HEK293 (cell line): ENCODE data around the gene CCND3.

ENCODE experiments used
- MEIS1 ChIP-seq: sonication (generic); formaldehyde crosslinking; IDR thresholded peaks from 2 replicates; pipeline ENCODE4 v1.8.1; 2022; ENCODE audit warnings: missing genetic modification reagents, mild to moderate bottlenecking, borderline replicate concordance
- OSR2 ChIP-seq: fragments of 450-650 bp; formaldehyde crosslinking; IDR thresholded peaks from 2 replicates; pipeline ENCODE4 v1.5.1; 2016; ENCODE audit warnings: missing biosample characterization, missing genetic modification characterization
- SALL2 ChIP-seq: fragments of 450-650 bp; formaldehyde crosslinking; IDR thresholded peaks from 2 replicates; pipeline ENCODE4 v1.5.0; 2017; ENCODE audit warnings: missing biosample characterization, mild to moderate bottlenecking, missing genetic modification characterization, borderline replicate concordance
- TRIM28 ChIP-seq: IDR thresholded peaks from 2 replicates; pipeline ENCODE4 v1.6.1; 2011; ENCODE audit warnings: low read length, control low read depth, borderline replicate concordance
- ZBTB1 ChIP-seq: fragments of 450-650 bp; formaldehyde crosslinking; IDR thresholded peaks from 2 replicates; pipeline ENCODE4 v1.5.1; 2016; ENCODE audit warnings: missing biosample characterization, missing genetic modification characterization
- ZBTB48 ChIP-seq: fragments of 450-650 bp; formaldehyde crosslinking; IDR thresholded peaks from 2 replicates; pipeline ENCODE4 v1.5.1; 2016; ENCODE audit warnings: missing biosample characterization, missing genetic modification characterization
- ZNF121 ChIP-seq: fragments of 450-650 bp; formaldehyde crosslinking; IDR thresholded peaks from 2 replicates; pipeline ENCODE4 v1.5.1; 2016; ENCODE audit warnings: missing biosample characterization, missing genetic modification characterization
- ZNF138 ChIP-seq: fragments of 450-650 bp; formaldehyde crosslinking; IDR thresholded peaks from 2 replicates; pipeline ENCODE4 v1.5.1; 2016; ENCODE audit warnings: missing biosample characterization, missing genetic modification characterization, borderline replicate concordance
- ZNF174 ChIP-seq: fragments of 450-650 bp; formaldehyde crosslinking; IDR thresholded peaks from 2 replicates; pipeline ENCODE4 v1.5.0; 2017; ENCODE audit warnings: missing biosample characterization, mild to moderate bottlenecking, missing genetic modification characterization
- ZNF274 ChIP-seq, 2 experiments: fragments of 200-500 bp in 1 of 2; fragments of 450-650 bp in 1 of 2; sonication (Bioruptor generic) in 1 of 2; formaldehyde crosslinking in 1 of 2; IDR thresholded peaks; 2 replicates each; pipeline versions ENCODE4 v1.5.1 to v1.6.1; 2014 to 2016; ENCODE audit warnings: borderline replicate concordance in 1 of 2, inconsistent platforms in 1 of 2, low read length in 1 of 2, missing biosample characterization in 1 of 2, missing genetic modification characterization in 1 of 2
- ZNF48 ChIP-seq: fragments of 450-650 bp; formaldehyde crosslinking; IDR thresholded peaks from 2 replicates; pipeline ENCODE4 v1.5.1; 2016; ENCODE audit warnings: missing biosample characterization, missing genetic modification characterization
- ZNF530 ChIP-seq: fragments of 450-650 bp; formaldehyde crosslinking; IDR thresholded peaks from 2 replicates; pipeline ENCODE4 v1.5.1; 2016; ENCODE audit warnings: low read depth, missing biosample characterization, missing genetic modification characterization
- ZNF549 ChIP-seq: fragments of 450-650 bp; IDR thresholded peaks from 2 replicates; pipeline ENCODE4 v1.5.1; 2018; ENCODE audit warnings: missing biosample characterization, missing genetic modification characterization, mild to moderate bottlenecking, inconsistent platforms, moderate library complexity
- ZNF561 ChIP-seq: fragments of 450-650 bp; IDR thresholded peaks from 2 replicates; pipeline ENCODE4 v1.5.1; 2018; ENCODE audit warnings: missing biosample characterization, missing genetic modification characterization, borderline replicate concordance
- ZNF571 ChIP-seq: fragments of 450-650 bp; formaldehyde crosslinking; IDR thresholded peaks from 2 replicates; pipeline ENCODE4 v1.5.0; 2017; ENCODE audit warnings: missing biosample characterization, missing genetic modification characterization
- ZNF585B ChIP-seq: fragments of 450-650 bp; formaldehyde crosslinking; IDR thresholded peaks from 2 replicates; pipeline ENCODE4 v1.5.1; 2016; ENCODE audit warnings: missing biosample characterization, missing genetic modification characterization
- ZNF654 ChIP-seq: fragments of 450-650 bp; formaldehyde crosslinking; IDR thresholded peaks from 2 replicates; pipeline ENCODE4 v1.5.1; 2016; ENCODE audit warnings: low read depth, missing biosample characterization, missing genetic modification characterization
- ZNF660 ChIP-seq: fragments of 450-650 bp; IDR thresholded peaks from 2 replicates; pipeline ENCODE4 v1.5.1; 2018; ENCODE audit warnings: missing biosample characterization, mild to moderate bottlenecking, missing genetic modification characterization
- ZNF664 ChIP-seq: fragments of 450-650 bp; formaldehyde crosslinking; IDR thresholded peaks from 2 replicates; pipeline ENCODE4 v1.5.1; 2016; ENCODE audit warnings: missing biosample characterization, missing genetic modification characterization
- ZNF701 ChIP-seq: fragments of 450-650 bp; formaldehyde crosslinking; IDR thresholded peaks from 2 replicates; pipeline ENCODE4 v1.5.1; 2016; ENCODE audit warnings: missing biosample characterization, missing genetic modification characterization
- TF ChIP-seq, protein P1 (sequence below): fragments of 450-650 bp; formaldehyde crosslinking; IDR thresholded peaks from 2 replicates; pipeline ENCODE4 v1.5.1; 2017; ENCODE audit warnings: missing biosample characterization, missing genetic modification characterization
- TF ChIP-seq, protein P2 (sequence below): fragments of 450-650 bp; formaldehyde crosslinking; IDR thresholded peaks from 2 replicates; pipeline ENCODE4 v1.5.1; 2016; ENCODE audit warnings: missing biosample characterization, missing genetic modification characterization
- TF ChIP-seq, protein P3 (sequence below): fragments of 450-650 bp; formaldehyde crosslinking; conservative IDR thresholded peaks from 2 replicates; pipeline ENCODE4 v1.5.1; 2016; ENCODE audit warnings: low read depth, missing biosample characterization, missing genetic modification characterization
- TF ChIP-seq, protein P4 (sequence below): fragments of 450-650 bp; formaldehyde crosslinking; IDR thresholded peaks from 2 replicates; pipeline ENCODE4 v1.5.1; 2016; ENCODE audit warnings: missing biosample characterization, missing genetic modification characterization
- TF ChIP-seq, protein P5 (sequence below): fragments of 450-650 bp; formaldehyde crosslinking; IDR thresholded peaks from 2 replicates; pipeline ENCODE4 v1.5.1; 2016; ENCODE audit warnings: missing biosample characterization, missing genetic modification characterization, borderline replicate concordance
- TF ChIP-seq, protein P6 (sequence below): fragments of 450-650 bp; formaldehyde crosslinking; IDR thresholded peaks from 2 replicates; pipeline ENCODE4 v1.5.1; 2016; ENCODE audit warnings: missing biosample characterization, missing genetic modification characterization

The CCND3 gene

DNA sequence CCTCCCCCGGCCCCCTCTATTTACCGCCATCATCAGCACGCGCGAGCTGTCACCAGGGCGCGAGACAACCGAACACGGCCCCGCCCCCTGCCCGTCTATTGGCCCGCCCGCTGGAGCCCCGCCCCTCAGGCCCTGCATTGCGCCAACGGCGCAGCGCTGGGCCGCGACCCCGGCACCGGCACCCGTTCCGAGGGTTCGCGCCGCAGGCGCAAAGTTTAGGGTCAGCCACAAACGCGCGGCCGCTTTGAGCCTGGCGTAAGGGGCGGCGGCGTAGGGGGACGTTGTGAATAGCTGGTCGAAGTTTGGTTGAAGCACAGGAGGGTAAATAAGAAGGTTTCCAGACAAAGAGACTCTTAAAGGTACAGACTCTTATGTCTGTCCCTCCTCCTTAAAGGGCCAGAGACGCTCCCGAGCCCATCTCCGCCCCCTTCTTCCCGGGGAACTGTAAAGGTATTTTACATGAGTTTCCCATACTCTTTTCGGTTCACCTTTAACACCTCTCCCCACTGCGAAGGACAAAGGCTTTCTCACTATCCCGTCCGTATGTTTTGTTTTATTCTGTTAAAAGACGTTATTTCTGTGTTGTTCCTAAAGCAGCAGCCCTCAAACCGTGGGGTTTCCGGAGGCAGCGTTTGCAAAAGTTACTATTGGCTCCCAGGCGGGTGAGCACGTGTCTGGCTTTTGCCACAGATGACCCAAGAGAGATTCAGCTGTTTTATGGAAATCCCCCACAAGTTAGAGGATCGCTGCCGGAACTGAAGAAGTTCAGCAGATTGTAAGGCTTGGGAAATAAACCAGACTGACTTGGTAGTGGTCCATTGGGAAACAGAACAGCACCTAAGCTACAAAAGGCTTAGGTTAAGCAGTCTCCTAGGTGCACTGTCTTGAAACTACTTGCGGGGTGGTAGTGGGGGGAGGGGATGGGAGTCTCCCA lies 46.0 kb downstream of the CCND3 start, which contains the start of gene USP49 (continued):
- TF ChIP-seq, protein P1, sequence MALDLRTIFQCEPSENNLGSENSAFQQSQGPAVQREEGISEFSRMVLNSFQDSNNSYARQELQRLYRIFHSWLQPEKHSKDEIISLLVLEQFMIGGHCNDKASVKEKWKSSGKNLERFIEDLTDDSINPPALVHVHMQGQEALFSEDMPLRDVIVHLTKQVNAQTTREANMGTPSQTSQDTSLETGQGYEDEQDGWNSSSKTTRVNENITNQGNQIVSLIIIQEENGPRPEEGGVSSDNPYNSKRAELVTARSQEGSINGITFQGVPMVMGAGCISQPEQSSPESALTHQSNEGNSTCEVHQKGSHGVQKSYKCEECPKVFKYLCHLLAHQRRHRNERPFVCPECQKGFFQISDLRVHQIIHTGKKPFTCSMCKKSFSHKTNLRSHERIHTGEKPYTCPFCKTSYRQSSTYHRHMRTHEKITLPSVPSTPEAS (tag by site-specific recombination): no peak
- no peak for TF ChIP-seq ZBTB1
- 0 out of 2 replicates have a peak, but pooled peaks have one; percentile 25 for TF ChIP-seq ZNF561
- no peak for TF ChIP-seq MEIS1 (CRISPR knock-in tag)
- TF ChIP-seq ZNF701: no peak
- TF ChIP-seq, protein P2, sequence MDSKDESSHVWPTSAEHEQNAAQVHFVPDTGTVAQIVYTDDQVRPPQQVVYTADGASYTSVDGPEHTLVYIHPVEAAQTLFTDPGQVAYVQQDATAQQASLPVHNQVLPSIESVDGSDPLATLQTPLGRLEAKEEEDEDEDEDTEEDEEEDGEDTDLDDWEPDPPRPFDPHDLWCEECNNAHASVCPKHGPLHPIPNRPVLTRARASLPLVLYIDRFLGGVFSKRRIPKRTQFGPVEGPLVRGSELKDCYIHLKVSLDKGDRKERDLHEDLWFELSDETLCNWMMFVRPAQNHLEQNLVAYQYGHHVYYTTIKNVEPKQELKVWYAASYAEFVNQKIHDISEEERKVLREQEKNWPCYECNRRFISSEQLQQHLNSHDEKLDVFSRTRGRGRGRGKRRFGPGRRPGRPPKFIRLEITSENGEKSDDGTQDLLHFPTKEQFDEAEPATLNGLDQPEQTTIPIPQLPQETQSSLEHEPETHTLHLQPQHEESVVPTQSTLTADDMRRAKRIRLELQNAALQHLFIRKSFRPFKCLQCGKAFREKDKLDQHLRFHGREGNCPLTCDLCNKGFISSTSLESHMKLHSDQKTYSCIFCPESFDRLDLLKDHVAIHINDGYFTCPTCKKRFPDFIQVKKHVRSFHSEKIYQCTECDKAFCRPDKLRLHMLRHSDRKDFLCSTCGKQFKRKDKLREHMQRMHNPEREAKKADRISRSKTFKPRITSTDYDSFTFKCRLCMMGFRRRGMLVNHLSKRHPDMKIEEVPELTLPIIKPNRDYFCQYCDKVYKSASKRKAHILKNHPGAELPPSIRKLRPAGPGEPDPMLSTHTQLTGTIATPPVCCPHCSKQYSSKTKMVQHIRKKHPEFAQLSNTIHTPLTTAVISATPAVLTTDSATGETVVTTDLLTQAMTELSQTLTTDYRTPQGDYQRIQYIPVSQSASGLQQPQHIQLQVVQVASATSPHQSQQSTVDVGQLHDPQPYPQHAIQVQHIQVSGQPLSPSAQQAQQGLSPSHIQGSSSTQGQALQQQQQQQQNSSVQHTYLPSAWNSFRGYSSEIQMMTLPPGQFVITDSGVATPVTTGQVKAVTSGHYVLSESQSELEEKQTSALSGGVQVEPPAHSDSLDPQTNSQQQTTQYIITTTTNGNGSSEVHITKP (tag by site-specific recombination): no peak; the same call in none of the 2 replicates
- TF ChIP-seq ZNF654: no peak
- TF ChIP-seq, protein P3, sequence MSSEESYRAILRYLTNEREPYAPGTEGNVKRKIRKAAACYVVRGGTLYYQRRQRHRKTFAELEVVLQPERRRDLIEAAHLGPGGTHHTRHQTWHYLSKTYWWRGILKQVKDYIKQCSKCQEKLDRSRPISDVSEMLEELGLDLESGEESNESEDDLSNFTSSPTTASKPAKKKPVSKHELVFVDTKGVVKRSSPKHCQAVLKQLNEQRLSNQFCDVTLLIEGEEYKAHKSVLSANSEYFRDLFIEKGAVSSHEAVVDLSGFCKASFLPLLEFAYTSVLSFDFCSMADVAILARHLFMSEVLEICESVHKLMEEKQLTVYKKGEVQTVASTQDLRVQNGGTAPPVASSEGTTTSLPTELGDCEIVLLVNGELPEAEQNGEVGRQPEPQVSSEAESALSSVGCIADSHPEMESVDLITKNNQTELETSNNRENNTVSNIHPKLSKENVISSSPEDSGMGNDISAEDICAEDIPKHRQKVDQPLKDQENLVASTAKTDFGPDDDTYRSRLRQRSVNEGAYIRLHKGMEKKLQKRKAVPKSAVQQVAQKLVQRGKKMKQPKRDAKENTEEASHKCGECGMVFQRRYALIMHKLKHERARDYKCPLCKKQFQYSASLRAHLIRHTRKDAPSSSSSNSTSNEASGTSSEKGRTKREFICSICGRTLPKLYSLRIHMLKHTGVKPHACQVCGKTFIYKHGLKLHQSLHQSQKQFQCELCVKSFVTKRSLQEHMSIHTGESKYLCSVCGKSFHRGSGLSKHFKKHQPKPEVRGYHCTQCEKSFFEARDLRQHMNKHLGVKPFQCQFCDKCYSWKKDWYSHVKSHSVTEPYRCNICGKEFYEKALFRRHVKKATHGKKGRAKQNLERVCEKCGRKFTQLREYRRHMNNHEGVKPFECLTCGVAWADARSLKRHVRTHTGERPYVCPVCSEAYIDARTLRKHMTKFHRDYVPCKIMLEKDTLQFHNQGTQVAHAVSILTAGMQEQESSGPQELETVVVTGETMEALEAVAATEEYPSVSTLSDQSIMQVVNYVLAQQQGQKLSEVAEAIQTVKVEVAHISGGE: no peak
- no peak for TF ChIP-seq ZNF660 (tag by site-specific recombination)
- no peak for TF ChIP-seq ZNF121
- TF ChIP-seq ZNF549: no peak
- no peak for TF ChIP-seq ZNF138
- TF ChIP-seq, protein P4, sequence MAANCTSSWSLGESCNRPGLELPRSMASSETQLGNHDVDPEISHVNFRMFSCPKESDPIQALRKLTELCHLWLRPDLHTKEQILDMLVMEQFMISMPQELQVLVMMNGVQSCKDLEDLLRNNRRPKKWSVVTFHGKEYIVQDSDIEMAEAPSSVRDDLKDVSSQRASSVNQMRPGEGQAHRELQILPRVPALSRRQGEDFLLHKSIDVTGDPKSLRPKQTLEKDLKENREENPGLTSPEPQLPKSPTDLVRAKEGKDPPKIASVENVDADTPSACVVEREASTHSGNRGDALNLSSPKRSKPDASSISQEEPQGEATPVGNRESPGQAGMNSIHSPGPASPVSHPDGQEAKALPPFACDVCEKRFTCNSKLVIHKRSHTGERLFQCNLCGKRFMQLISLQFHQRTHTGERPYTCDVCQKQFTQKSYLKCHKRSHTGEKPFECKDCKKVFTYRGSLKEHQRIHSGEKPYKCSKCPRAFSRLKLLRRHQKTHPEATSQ: no peak
- TF ChIP-seq TRIM28: no peak
- TF ChIP-seq ZNF664 (tag by site-specific recombination): no peak
- no peak for TF ChIP-seq ZNF571
- no peak for TF ChIP-seq SALL2 (tag by site-specific recombination)
- no peak for TF ChIP-seq ZNF274 (IDR thresholded peaks at IDR 0.05; ENCODE audit: low read length)
- no peak for TF ChIP-seq ZNF274 (tag by site-specific recombination; IDR thresholded peaks at IDR 0.05; ENCODE audit: borderline replicate concordance)
- TF ChIP-seq, protein P5, sequence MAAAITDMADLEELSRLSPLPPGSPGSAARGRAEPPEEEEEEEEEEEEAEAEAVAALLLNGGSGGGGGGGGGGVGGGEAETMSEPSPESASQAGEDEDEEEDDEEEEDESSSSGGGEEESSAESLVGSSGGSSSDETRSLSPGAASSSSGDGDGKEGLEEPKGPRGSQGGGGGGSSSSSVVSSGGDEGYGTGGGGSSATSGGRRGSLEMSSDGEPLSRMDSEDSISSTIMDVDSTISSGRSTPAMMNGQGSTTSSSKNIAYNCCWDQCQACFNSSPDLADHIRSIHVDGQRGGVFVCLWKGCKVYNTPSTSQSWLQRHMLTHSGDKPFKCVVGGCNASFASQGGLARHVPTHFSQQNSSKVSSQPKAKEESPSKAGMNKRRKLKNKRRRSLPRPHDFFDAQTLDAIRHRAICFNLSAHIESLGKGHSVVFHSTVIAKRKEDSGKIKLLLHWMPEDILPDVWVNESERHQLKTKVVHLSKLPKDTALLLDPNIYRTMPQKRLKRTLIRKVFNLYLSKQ (tag by site-specific recombination): no peak
- no peak for TF ChIP-seq ZNF585B (tag by site-specific recombination)
- 0 out of 2 replicates have a peak, but pooled peaks have one; percentile 34 for TF ChIP-seq ZBTB48 (tag by site-specific recombination)
- no peak for TF ChIP-seq ZNF48 (tag by site-specific recombination)
- no peak for TF ChIP-seq ZNF174
- TF ChIP-seq ZNF530 (tag by site-specific recombination): no peak
- TF ChIP-seq, protein P6, sequence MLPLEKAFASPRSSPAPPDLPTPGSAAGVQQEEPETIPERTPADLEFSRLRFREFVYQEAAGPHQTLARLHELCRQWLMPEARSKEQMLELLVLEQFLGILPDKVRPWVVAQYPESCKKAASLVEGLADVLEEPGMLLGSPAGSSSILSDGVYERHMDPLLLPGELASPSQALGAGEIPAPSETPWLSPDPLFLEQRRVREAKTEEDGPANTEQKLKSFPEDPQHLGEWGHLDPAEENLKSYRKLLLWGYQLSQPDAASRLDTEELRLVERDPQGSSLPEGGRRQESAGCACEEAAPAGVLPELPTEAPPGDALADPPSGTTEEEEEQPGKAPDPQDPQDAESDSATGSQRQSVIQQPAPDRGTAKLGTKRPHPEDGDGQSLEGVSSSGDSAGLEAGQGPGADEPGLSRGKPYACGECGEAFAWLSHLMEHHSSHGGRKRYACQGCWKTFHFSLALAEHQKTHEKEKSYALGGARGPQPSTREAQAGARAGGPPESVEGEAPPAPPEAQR (tag by site-specific recombination): no peak
- TF ChIP-seq OSR2 (tag by site-specific recombination): no peak
